ENCODE measurements around the gene MT1E. TPM values are rescaled to one million over a fixed set of nuclear protein-coding genes. Genes with fewer than 3 reads are reported as not detected.
A peak's percentile ranks its signal among the peaks of the same experiment; 100 is the strongest.

The MT1E gene
- polyA plus RNA-seq, 1 experiment, result 153 TPM

DNA sequence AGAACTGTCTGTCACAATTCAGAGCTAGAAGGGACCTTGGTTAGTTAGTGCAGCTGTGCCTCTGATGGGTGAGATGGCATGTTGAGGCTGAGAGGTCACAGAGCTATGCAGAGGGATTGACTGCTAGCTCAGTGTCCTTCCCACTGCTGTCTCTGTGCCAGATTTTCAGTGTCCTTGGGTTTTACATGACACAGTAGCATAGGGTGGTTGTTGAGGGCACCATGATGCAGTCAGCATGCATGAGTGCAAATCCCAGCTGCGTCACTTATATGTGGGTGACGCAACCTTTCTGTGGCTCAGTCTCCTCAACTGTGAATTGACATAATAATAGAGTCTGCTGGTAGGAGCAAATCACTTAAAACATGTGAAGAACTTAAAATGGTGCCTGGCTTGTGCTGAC, 15.6 kb downstream of the MT1E start:
- ChIA-PET POLR2A (interaction anchor here (1.1 kb wide), 1 partner anchor 33 kb away, joined by 3 read pairs; the partner anchor contains the start of gene MT2A), CTCF (no interaction called here)
- H3K27ac ChIP-seq (ENCODE audit: low read depth, low read length), result no peak overlapping the region
- H3K27me3 ChIP-seq (ENCODE audit: control insufficient read depth, insufficient read depth, low read length), result peaks cover 87% of the 10 kb centered on the region
- no peak for DNase-seq (ENCODE audit: low read depth, low spot score)
- no peaks in the 10 kb centered on the region; the same call in 1 of the 2 replicates for H3K9me3 ChIP-seq (ENCODE audit: control insufficient read depth, insufficient read depth, low read length)
- H3K4me3 ChIP-seq (ENCODE audit: low read depth, low read length), result no peak overlapping the region
- TF ChIP-seq, protein P1, sequence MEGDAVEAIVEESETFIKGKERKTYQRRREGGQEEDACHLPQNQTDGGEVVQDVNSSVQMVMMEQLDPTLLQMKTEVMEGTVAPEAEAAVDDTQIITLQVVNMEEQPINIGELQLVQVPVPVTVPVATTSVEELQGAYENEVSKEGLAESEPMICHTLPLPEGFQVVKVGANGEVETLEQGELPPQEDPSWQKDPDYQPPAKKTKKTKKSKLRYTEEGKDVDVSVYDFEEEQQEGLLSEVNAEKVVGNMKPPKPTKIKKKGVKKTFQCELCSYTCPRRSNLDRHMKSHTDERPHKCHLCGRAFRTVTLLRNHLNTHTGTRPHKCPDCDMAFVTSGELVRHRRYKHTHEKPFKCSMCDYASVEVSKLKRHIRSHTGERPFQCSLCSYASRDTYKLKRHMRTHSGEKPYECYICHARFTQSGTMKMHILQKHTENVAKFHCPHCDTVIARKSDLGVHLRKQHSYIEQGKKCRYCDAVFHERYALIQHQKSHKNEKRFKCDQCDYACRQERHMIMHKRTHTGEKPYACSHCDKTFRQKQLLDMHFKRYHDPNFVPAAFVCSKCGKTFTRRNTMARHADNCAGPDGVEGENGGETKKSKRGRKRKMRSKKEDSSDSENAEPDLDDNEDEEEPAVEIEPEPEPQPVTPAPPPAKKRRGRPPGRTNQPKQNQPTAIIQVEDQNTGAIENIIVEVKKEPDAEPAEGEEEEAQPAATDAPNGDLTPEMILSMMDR (IDR thresholded peaks at IDR 0.05; ENCODE audit: low read depth, low read length), result no peak

DNA sequence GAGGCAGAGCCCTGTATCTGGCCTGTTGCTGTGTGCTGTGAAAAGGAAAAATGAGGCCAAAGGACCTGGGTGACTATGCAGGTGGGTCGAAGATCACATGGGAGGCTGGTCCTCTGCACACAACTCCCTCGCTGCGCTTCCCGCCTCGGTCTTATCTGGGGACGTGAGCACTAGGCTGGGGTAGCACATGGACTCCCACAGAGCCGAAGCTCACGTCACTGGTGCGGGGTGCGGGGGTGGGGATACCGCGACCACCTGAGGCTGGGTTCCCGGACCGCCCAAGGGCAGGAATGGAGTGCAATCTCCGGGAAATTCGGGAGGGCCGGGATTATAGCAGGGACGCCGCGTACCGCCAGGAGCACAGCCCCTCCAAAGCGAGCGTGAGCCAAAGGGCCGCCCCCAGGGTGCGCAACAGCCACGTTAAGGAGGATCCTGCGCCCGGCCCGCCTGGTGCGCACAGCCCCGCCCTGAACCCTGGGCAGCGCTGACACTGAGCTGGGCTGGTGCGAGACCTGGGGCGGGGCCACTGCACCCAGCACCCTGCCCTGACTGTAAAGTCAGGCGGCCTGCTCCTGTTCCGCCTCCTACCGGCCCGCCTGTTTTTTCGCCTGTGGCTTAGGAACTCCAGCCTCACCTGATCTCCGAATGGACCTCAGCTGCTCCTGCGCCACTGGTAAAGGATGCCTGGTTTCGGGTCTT, 17.6 kb downstream of the MT1E start:
- H3K9me3 ChIP-seq (ENCODE audit: control insufficient read depth, insufficient read depth, low read length), result no peaks in the 10 kb centered on the region; the same call in 1 of the 2 replicates
- peak overlapping the region; percentile 22; the same call in 1 of the 2 replicates for H3K4me3 ChIP-seq (ENCODE audit: low read depth, low read length)
- no peak for DNase-seq (ENCODE audit: low read depth, low spot score)
- POLR2A ChIA-PET, result interaction anchor here (1.0 kb wide), 1 partner anchor 18 kb away, joined by 3 read pairs; the partner anchor contains the start of gene MT1E
- H3K27ac ChIP-seq (ENCODE audit: low read depth, low read length), result no peak overlapping the region
- TF ChIP-seq, protein P1 (IDR thresholded peaks at IDR 0.05; ENCODE audit: low read depth, low read length), result peak; percentile 31; the same call in 1 of the 2 replicates
- CTCF ChIA-PET, result interaction anchor here (1.3 kb wide), 1 partner anchor 59 kb away, joined by 3 read pairs; no protein-coding TSS in a partner anchor
- H3K27me3 ChIP-seq (ENCODE audit: control insufficient read depth, insufficient read depth, low read length), result peaks cover 91% of the 10 kb centered on the region

DNA sequence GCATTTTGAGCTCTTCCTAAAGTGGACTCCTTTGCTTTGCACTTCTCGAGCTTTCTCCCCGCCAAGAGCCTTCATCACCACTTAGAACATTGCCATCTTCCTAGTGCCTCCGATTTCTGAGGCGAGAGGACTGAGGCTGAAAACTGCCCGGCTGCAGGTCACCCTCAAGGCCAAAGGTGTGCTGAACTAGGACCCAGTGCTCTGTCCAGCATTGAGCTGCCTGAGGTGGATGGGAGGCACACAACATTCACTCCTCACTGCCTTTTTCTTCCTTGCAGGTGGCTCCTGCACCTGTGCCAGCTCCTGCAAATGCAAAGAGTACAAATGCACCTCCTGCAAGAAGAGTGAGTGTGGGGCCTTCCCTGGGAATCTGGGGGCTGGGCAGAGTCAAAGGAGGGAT, 18.3 kb downstream of the MT1E start:
- Histone ChIP-seq H3K9me3 (ENCODE audit: control insufficient read depth, insufficient read depth, low read length) (no peaks in the 10 kb centered on the region; the same call in 1 of the 2 replicates), H3K27ac (ENCODE audit: low read depth, low read length) (no peak overlapping the region), H3K4me3 (ENCODE audit: low read depth, low read length) (no peak overlapping the region), H3K27me3 (ENCODE audit: control insufficient read depth, insufficient read depth, low read length) (peaks cover 91% of the 10 kb centered on the region)
- TF ChIP-seq, protein P1 (IDR thresholded peaks at IDR 0.05; ENCODE audit: low read depth, low read length), result no peak
- DNase-seq (ENCODE audit: low read depth, low spot score), result no peak
- ChIA-PET POLR2A (interaction anchor here (1.0 kb wide), 1 partner anchor 18 kb away, joined by 3 read pairs; the partner anchor contains the start of gene MT1E), CTCF (interaction anchor here (1.3 kb wide), 1 partner anchor 58 kb away, joined by 3 read pairs; no protein-coding TSS in a partner anchor)

DNA sequence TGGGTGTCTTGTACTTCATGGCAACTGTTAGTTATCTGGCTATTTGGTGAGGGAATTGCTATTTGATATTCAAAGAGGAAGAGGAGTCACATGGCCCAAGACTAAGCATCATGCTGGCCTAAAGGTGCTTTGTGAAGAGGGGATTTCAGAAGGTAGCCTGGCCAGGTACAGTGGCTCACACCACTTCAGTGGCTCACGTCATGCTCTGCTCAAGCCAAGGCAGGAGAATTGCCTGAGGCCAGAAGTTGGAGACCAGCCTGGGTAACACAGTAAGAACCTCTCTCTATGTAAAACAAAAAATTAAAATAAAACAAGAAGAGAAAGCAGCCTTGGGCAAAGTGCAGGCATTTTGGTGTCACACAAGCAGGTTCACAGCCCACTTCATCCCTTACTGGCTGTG, 19.7 kb downstream of the MT1E start:
- no peak overlapping the region for H3K4me3 ChIP-seq (ENCODE audit: low read depth, low read length)
- TF ChIP-seq, protein P1 (IDR thresholded peaks at IDR 0.05; ENCODE audit: low read depth, low read length), result no peak
- H3K9me3 ChIP-seq (ENCODE audit: control insufficient read depth, insufficient read depth, low read length), result no peaks in the 10 kb centered on the region; the same call in 1 of the 2 replicates
- peaks cover 86% of the 10 kb centered on the region for H3K27me3 ChIP-seq (ENCODE audit: control insufficient read depth, insufficient read depth, low read length)
- H3K27ac ChIP-seq (ENCODE audit: low read depth, low read length), result no peak overlapping the region
- ChIA-PET CTCF (no interaction called here), POLR2A (no interaction called here)
- no peak for DNase-seq (ENCODE audit: low read depth, low spot score)

DNA sequence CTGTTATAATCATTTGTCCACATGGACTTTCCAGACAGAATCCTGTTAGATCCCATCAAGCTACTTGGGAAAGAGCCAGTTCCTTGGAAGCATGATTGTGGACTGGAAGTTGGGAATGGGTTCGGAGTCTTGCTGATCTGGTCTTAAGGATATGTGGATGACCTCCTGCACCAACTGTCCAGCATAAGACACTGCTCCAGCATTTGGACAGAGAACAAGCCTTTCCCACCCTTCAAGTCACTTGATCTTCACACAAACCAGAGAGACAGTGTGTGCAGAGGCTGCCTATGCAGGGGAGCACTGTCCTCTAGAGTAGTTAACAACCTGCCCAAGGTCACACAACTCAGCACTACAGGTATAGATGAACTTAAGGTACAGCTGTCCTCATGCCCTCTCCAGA, 20.3 kb downstream of the MT1E start:
- ChIA-PET POLR2A (no interaction called here), CTCF (no interaction called here)
- DNase-seq (ENCODE audit: low read depth, low spot score), result no peak
- TF ChIP-seq, protein P1 (IDR thresholded peaks at IDR 0.05; ENCODE audit: low read depth, low read length), result no peak
- Histone ChIP-seq H3K9me3 (ENCODE audit: control insufficient read depth, insufficient read depth, low read length) (no peaks in the 10 kb centered on the region; the same call in 1 of the 2 replicates), H3K27me3 (ENCODE audit: control insufficient read depth, insufficient read depth, low read length) (peaks cover 85% of the 10 kb centered on the region), H3K27ac (ENCODE audit: low read depth, low read length) (no peak overlapping the region), H3K4me3 (ENCODE audit: low read depth, low read length) (no peak overlapping the region)

Data from AG04450 (cell line).